Measurements from ENCODE around the gene HTR1D.

DNA sequence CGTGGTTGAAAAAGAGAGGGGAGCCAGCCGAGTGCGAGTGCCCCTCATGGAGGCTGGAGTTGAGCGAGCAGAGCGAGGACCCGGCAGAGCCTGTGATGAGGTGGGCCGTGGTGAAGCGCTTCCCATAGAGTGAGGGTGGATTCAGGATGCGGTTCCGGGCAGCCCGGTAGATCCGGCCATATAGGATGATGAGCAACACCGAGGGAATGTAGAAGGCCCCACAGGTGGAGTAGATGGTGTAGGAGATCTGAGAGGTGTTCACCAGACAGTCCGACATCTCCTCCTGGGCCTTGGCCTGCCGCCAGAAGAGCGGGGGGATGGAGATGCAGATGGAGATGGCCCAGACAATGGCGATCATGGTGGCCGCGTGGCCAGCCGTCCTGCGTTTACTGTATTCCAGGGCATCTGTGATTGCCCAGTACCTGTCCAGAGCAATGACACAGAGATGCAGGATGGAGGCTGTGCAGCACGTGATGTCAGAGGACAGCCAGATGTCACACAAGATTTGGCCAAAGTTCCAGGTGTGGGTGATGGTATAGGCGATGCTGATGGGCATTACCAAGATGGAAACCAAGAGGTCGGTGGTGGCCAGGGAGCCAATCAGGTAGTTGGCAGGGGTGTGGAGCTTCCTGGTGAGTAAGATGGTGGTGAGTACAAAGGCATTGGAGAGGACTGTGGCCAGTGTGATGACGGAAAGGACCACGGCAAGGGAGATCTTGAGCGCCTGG lies 23.7 kb downstream of the HTR1D start:
- no peak for TF ChIP-seq POLR2AphosphoS5 (IDR thresholded peaks at IDR 0.05; ENCODE audit: low read depth, low read length)
- TF ChIP-seq, protein P1, sequence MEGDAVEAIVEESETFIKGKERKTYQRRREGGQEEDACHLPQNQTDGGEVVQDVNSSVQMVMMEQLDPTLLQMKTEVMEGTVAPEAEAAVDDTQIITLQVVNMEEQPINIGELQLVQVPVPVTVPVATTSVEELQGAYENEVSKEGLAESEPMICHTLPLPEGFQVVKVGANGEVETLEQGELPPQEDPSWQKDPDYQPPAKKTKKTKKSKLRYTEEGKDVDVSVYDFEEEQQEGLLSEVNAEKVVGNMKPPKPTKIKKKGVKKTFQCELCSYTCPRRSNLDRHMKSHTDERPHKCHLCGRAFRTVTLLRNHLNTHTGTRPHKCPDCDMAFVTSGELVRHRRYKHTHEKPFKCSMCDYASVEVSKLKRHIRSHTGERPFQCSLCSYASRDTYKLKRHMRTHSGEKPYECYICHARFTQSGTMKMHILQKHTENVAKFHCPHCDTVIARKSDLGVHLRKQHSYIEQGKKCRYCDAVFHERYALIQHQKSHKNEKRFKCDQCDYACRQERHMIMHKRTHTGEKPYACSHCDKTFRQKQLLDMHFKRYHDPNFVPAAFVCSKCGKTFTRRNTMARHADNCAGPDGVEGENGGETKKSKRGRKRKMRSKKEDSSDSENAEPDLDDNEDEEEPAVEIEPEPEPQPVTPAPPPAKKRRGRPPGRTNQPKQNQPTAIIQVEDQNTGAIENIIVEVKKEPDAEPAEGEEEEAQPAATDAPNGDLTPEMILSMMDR (IDR thresholded peaks at IDR 0.05 in 2 of 3, conservative IDR thresholded peaks at IDR 0.05 in 1 of 3; ENCODE audit: borderline replicate concordance in 1 of 3, insufficient read depth in 1 of 3, low read depth in 2 of 3, low read length in 2 of 3), result no peak
- TF ChIP-seq POLR2A (IDR thresholded peaks at IDR 0.05; ENCODE audit: borderline replicate concordance, extremely low read depth, insufficient read depth, insufficient read length), result no peak
- TF ChIP-seq CEBPB (IDR thresholded peaks at IDR 0.05; ENCODE audit: low read depth), result no peak
- no peak for TF ChIP-seq SRF (IDR thresholded peaks at IDR 0.05; ENCODE audit: low read depth)
- no peak for TF ChIP-seq EZH2 (IDR thresholded peaks at IDR 0.05)
- TF ChIP-seq, protein P2, sequence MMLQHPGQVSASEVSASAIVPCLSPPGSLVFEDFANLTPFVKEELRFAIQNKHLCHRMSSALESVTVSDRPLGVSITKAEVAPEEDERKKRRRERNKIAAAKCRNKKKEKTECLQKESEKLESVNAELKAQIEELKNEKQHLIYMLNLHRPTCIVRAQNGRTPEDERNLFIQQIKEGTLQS (IDR thresholded peaks at IDR 0.05), result no peak
- no peak for TF ChIP-seq RAD21 (IDR thresholded peaks at IDR 0.05; ENCODE audit: low read depth)
